ENCODE measurements around the gene RASA1. TPM values are rescaled to one million over a fixed set of nuclear protein-coding genes. Genes with fewer than 3 reads are reported as not detected.

RASA1 gene
- total and polyA plus RNA-seq, 7 experiments from 2014 or later: 5.9 to 30.7 (median 24.9) TPM

DNA sequence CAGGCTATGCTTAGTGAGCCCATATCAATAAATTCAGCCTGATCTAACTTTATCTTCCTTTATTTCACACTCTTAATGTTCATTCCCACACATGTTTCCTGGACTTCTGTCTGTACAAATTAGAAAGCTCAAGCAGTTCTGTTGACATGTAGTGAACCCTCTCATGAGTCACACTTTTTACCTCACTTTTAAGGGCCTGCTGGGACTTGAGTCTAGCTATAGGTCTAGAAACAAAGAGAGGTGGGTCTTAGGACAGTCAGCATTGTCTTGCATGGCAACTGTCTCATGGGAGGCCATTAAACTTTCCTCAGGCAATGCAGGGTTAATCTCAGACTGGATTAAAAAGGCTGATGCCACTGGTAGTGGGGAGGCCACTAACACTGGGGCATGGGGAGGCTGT, 153.6 kb downstream of the RASA1 start:
- DNase-seq: no peak
- Mint-ChIP-seq H3K27ac (no peak overlapping the region), H3K4me1 (no peaks in the 10 kb centered on the region), H3K9me3 (peaks cover 0 to 5% (median 0%) of the 10 kb centered on the region in 11 donors), H3K36me3 (no peaks in the 10 kb centered on the region), H3K27me3 (peaks cover 0 to 3% (median 0%) of the 10 kb centered on the region in 5 donors), H3K4me3 (no peak overlapping the region)
- H3K36me3 ChIP-seq (ENCODE audit: control insufficient read depth in 2 of 3, insufficient read depth in 3 of 3, low read length in 3 of 3): no peaks in the 10 kb centered on the region
- H3K4me1 ChIP-seq (ENCODE audit: control insufficient read depth in 2 of 2, insufficient read depth in 2 of 2, low read length in 2 of 2): no peaks in the 10 kb centered on the region
- no peak for ATAC-seq
- H3K27ac ChIP-seq (ENCODE audit: low read depth, low read length): no peak overlapping the region
- intact Hi-C loops (cut with micrococcal nuclease): no loop called here
- no peaks in the 10 kb centered on the region for H3K27me3 ChIP-seq (ENCODE audit: control insufficient read depth in 2 of 2, insufficient read depth in 2 of 2, low read length in 2 of 2)
- H3K4me3 ChIP-seq (ENCODE audit: low read length): no peak overlapping the region
- ChIA-PET POLR2A (no interaction called here), CTCF (interaction anchor here (0.6 kb wide), 1 partner anchor 1114 kb away, joined by 3 read pairs; no protein-coding TSS in a partner anchor)
- H3K9me3 ChIP-seq (ENCODE audit: control insufficient read depth in 2 of 3, low read length in 3 of 3): no peaks in the 10 kb centered on the region

GRCh38 chr5:87423755-87424154, 156.1 kb downstream of the RASA1 start:
- H3K27ac Mint-ChIP-seq: no peak overlapping the region
- CTCF ChIA-PET: no interaction called here
- ATAC-seq: no peak

DNA sequence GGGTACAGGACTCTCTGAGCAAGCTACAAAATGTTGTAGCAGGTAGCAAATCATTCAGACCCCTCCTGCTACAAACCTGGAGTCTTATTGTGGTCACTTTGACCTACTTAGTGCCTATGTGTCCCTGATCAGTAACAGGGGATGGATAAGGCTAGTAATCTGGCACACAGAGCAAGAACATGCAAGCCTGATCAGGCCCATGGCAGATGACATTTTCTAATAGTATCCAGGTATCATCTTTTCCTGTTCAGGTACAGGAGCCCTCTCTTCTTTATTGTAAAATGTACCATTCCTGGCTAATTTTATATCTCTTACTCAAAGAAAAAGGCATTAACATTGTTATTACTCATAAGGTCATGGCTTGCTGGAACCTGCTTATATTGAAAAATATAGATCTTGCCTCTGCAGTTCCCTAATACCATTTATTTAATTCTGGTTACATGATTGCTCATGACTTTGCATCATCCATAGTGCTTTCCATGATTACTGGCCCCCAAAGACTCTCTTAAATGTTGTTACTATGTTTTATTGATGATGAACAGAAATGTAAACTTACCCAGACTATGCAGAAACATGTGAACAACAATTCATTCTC, 163.3 kb downstream of the RASA1 start:
- DNase-seq (no peak), ATAC-seq (no peak)
- Histone ChIP-seq H3K9me3 (ENCODE audit: control insufficient read depth in 2 of 3, low read length in 3 of 3) (no peaks in the 10 kb centered on the region), H3K4me1 (ENCODE audit: control insufficient read depth in 2 of 2, insufficient read depth in 2 of 2, low read length in 2 of 2) (no peaks in the 10 kb centered on the region), H3K27me3 (ENCODE audit: control insufficient read depth in 2 of 2, insufficient read depth in 2 of 2, low read length in 2 of 2) (peaks cover 0 to 2% of the 10 kb centered on the region in 2 donors), H3K27ac (ENCODE audit: low read depth, low read length) (no peak overlapping the region), H3K36me3 (ENCODE audit: control insufficient read depth in 2 of 3, insufficient read depth in 3 of 3, low read length in 3 of 3) (no peaks in the 10 kb centered on the region), H3K4me3 (ENCODE audit: low read length) (no peak overlapping the region)
- ChIA-PET POLR2A (no interaction called here), CTCF (no interaction called here)
- H3K4me1 Mint-ChIP-seq: no peaks in the 10 kb centered on the region
- no peak overlapping the region for H3K27ac Mint-ChIP-seq
- intact Hi-C loops (cut with micrococcal nuclease): no loop called here
- peaks cover 0 to 25% (median 10%) of the 10 kb centered on the region in 5 donors for H3K27me3 Mint-ChIP-seq
- H3K36me3 Mint-ChIP-seq: no peaks in the 10 kb centered on the region
- H3K9me3 Mint-ChIP-seq: peaks cover 0 to 5% (median 0%) of the 10 kb centered on the region in 11 donors
- H3K4me3 Mint-ChIP-seq: no peak overlapping the region

More at GRCh38 chr5:87423755-87424154, 156.1 kb downstream of the RASA1 start:
- no peak for DNase-seq
- no peaks in the 10 kb centered on the region for H3K9me3 ChIP-seq (ENCODE audit: control insufficient read depth in 2 of 3, low read length in 3 of 3)
- no peaks in the 10 kb centered on the region for H3K36me3 ChIP-seq (ENCODE audit: control insufficient read depth in 2 of 3, insufficient read depth in 3 of 3, low read length in 3 of 3)
- POLR2A ChIA-PET: no interaction called here
- Mint-ChIP-seq H3K4me3 (no peak overlapping the region), H3K4me1 (no peaks in the 10 kb centered on the region), H3K9me3 (peaks cover 0 to 5% (median 0%) of the 10 kb centered on the region in 11 donors), H3K27me3 (peaks cover 0 to 4% (median 0%) of the 10 kb centered on the region in 5 donors), H3K36me3 (no peaks in the 10 kb centered on the region)
- no peaks in the 10 kb centered on the region for H3K27me3 ChIP-seq (ENCODE audit: control insufficient read depth in 2 of 2, insufficient read depth in 2 of 2, low read length in 2 of 2)
- H3K27ac ChIP-seq (ENCODE audit: low read depth, low read length): no peak overlapping the region
- no peaks in the 10 kb centered on the region for H3K4me1 ChIP-seq (ENCODE audit: control insufficient read depth in 2 of 2, insufficient read depth in 2 of 2, low read length in 2 of 2)
- intact Hi-C loops (cut with micrococcal nuclease): no loop called here
- no peak overlapping the region for H3K4me3 ChIP-seq (ENCODE audit: low read length)

DNA sequence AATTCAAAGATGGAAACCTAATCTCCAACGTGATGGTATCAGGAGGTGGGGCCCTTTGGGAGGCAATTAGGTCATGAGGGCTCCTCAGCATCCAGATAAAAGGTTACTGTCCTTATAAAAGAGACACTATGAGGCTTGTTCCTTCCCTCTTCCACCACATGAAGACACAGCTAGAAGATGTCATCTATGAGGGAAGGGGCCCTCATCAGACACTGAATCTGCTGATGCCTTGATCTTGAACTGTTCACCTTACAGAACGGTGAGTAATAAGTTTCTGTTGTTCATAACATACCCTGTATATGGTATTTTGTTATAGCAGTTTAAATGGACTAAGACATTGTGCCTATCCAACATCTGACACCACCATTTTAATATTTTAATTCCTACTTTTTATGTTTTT, 164.8 kb downstream of the RASA1 start:
- Histone ChIP-seq H3K9me3 (ENCODE audit: control insufficient read depth in 2 of 3, low read length in 3 of 3) (no peaks in the 10 kb centered on the region), H3K27me3 (ENCODE audit: control insufficient read depth in 2 of 2, insufficient read depth in 2 of 2, low read length in 2 of 2) (peaks cover 0 to 2% of the 10 kb centered on the region in 2 donors), H3K36me3 (ENCODE audit: control insufficient read depth in 2 of 3, insufficient read depth in 3 of 3, low read length in 3 of 3) (no peaks in the 10 kb centered on the region), H3K4me1 (ENCODE audit: control insufficient read depth in 2 of 2, insufficient read depth in 2 of 2, low read length in 2 of 2) (no peaks in the 10 kb centered on the region), H3K27ac (ENCODE audit: low read depth, low read length) (no peak overlapping the region), H3K4me3 (ENCODE audit: low read length) (no peak overlapping the region)
- Mint-ChIP-seq H3K4me3 (no peak overlapping the region), H3K27me3 (peaks cover 0 to 25% (median 10%) of the 10 kb centered on the region in 5 donors), H3K9me3 (no peaks in the 10 kb centered on the region), H3K4me1 (no peaks in the 10 kb centered on the region), H3K27ac (no peak overlapping the region), H3K36me3 (no peaks in the 10 kb centered on the region)
- intact Hi-C loops (cut with micrococcal nuclease): no loop called here
- DNase-seq (no peak), ATAC-seq (no peak)
- ChIA-PET CTCF (no interaction called here), POLR2A (no interaction called here)

- Histone ChIP-seq H3K4me3 (ENCODE audit: low read length) (no peak overlapping the region), H3K9me3 (ENCODE audit: control insufficient read depth in 2 of 3, low read length in 3 of 3) (no peaks in the 10 kb centered on the region), H3K27ac (ENCODE audit: low read depth, low read length) (no peak overlapping the region), H3K4me1 (ENCODE audit: control insufficient read depth in 2 of 2, insufficient read depth in 2 of 2, low read length in 2 of 2) (no peaks in the 10 kb centered on the region), H3K36me3 (ENCODE audit: control insufficient read depth in 2 of 3, insufficient read depth in 3 of 3, low read length in 3 of 3) (no peaks in the 10 kb centered on the region), H3K27me3 (ENCODE audit: control insufficient read depth in 2 of 2, insufficient read depth in 2 of 2, low read length in 2 of 2) (peaks cover 0 to 2% of the 10 kb centered on the region in 2 donors)
- intact Hi-C loops (cut with micrococcal nuclease): no loop called here
- ATAC-seq (no peak), DNase-seq (no peak)
- Mint-ChIP-seq H3K4me3 (no peak overlapping the region), H3K9me3 (no peaks in the 10 kb centered on the region), H3K27ac (no peak overlapping the region), H3K27me3 (peaks cover 0 to 25% (median 15%) of the 10 kb centered on the region in 5 donors), H3K36me3 (no peaks in the 10 kb centered on the region), H3K4me1 (no peaks in the 10 kb centered on the region)
- ChIA-PET CTCF (interaction anchor here (0.6 kb wide), 1 partner anchor 506 kb away, joined by 4 read pairs; no protein-coding TSS in a partner anchor), POLR2A (no interaction called here)
These were observed 166.3 kb downstream of the RASA1 start for GRCh38 chr5:87433945-87434344.

- H3K9me3 ChIP-seq (ENCODE audit: control insufficient read depth in 2 of 3, low read length in 3 of 3): no peaks in the 10 kb centered on the region
- H3K27ac Mint-ChIP-seq: no peak overlapping the region
- H3K36me3 Mint-ChIP-seq: no peaks in the 10 kb centered on the region
- H3K4me3 ChIP-seq (ENCODE audit: low read length): no peak overlapping the region
- no peak overlapping the region for H3K4me3 Mint-ChIP-seq
- H3K27me3 ChIP-seq (ENCODE audit: control insufficient read depth in 2 of 2, insufficient read depth in 2 of 2, low read length in 2 of 2): peaks cover 0 to 2% of the 10 kb centered on the region in 2 donors
- no peaks in the 10 kb centered on the region for H3K9me3 Mint-ChIP-seq
- no peaks in the 10 kb centered on the region for H3K4me1 ChIP-seq (ENCODE audit: control insufficient read depth in 2 of 2, insufficient read depth in 2 of 2, low read length in 2 of 2)
- DNase-seq (no peak), ATAC-seq (no peak)
- no peaks in the 10 kb centered on the region for H3K4me1 Mint-ChIP-seq
- intact Hi-C loops (cut with micrococcal nuclease): no loop called here
- peaks cover 2 to 22% (median 13%) of the 10 kb centered on the region in 5 donors for H3K27me3 Mint-ChIP-seq
- H3K36me3 ChIP-seq (ENCODE audit: control insufficient read depth in 2 of 3, insufficient read depth in 3 of 3, low read length in 3 of 3): no peaks in the 10 kb centered on the region
- no peak overlapping the region for H3K27ac ChIP-seq (ENCODE audit: low read depth, low read length)
- ChIA-PET CTCF (no interaction called here), POLR2A (no interaction called here)
These were observed 166.8 kb downstream of the RASA1 start for GRCh38 chr5:87434461-87434860.

- H3K36me3 ChIP-seq (ENCODE audit: control insufficient read depth in 2 of 3, insufficient read depth in 3 of 3, low read length in 3 of 3): no peaks in the 10 kb centered on the region
- ChIA-PET CTCF (no interaction called here), POLR2A (no interaction called here)
- H3K27me3 ChIP-seq (ENCODE audit: control insufficient read depth in 2 of 2, insufficient read depth in 2 of 2, low read length in 2 of 2): peaks cover 0 to 2% of the 10 kb centered on the region in 2 donors
- Mint-ChIP-seq H3K4me3 (no peak overlapping the region), H3K4me1 (no peaks in the 10 kb centered on the region), H3K27ac (no peak overlapping the region), H3K9me3 (peaks cover 0 to 6% (median 0%) of the 10 kb centered on the region in 11 donors), H3K27me3 (peaks cover 2 to 18% (median 14%) of the 10 kb centered on the region in 5 donors), H3K36me3 (no peaks in the 10 kb centered on the region)
- no peaks in the 10 kb centered on the region for H3K4me1 ChIP-seq (ENCODE audit: control insufficient read depth in 2 of 2, insufficient read depth in 2 of 2, low read length in 2 of 2)
- no peak for DNase-seq
- intact Hi-C loops (cut with micrococcal nuclease): no loop called here
- no peaks in the 10 kb centered on the region for H3K9me3 ChIP-seq (ENCODE audit: control insufficient read depth in 2 of 3, low read length in 3 of 3)
- no peak overlapping the region for H3K27ac ChIP-seq (ENCODE audit: low read depth, low read length)
- no peak for ATAC-seq
- no peak overlapping the region for H3K4me3 ChIP-seq (ENCODE audit: low read length)
These were observed 167.5 kb downstream of the RASA1 start for GRCh38 chr5:87435144-87435694.
